A673 (cell line): ENCODE results near the gene MMD.

Experiments used
- CTCF ChIP-seq: fragments of 300-800, 200-600 bp; sonication (generic); conservative IDR thresholded peaks from 2 replicates; pipeline ENCODE4 v1.5.1; 2017; ENCODE audit warnings: low read depth, mild to moderate bottlenecking, antibody characterized with exemption, low read length, moderate library complexity, mixed read lengths
- EZH2 ChIP-seq: fragments of 200-600 bp; sonication (generic); IDR thresholded peaks from 2 replicates; pipeline ENCODE4 v1.6.1; 2017; ENCODE audit warnings: borderline replicate concordance, low read depth, mild to moderate bottlenecking, mixed read lengths, antibody characterized with exemption, low read length; ENCODE audit not compliant: poor library complexity, severe bottlenecking

GRCh38 chr17:55416000-55416399 is 5.6 kb downstream of the MMD start:
- no peak for TF ChIP-seq CTCF
- TF ChIP-seq EZH2: no peak
